LNCAP (cell line): Measurements from ENCODE around the gene IGSF11.

Source experiments
- TF ChIP-seq, protein P1 (sequence below): fragments of 450-650 bp; IDR thresholded peaks from 2 replicates; pipeline ENCODE4 v1.5.1; 2017; ENCODE audit warnings: mild to moderate bottlenecking

IGSF11 gene

GRCh38 chr3:118960876-118961450 lies 73.7 kb downstream of the IGSF11 start:
- TF ChIP-seq, protein P1, sequence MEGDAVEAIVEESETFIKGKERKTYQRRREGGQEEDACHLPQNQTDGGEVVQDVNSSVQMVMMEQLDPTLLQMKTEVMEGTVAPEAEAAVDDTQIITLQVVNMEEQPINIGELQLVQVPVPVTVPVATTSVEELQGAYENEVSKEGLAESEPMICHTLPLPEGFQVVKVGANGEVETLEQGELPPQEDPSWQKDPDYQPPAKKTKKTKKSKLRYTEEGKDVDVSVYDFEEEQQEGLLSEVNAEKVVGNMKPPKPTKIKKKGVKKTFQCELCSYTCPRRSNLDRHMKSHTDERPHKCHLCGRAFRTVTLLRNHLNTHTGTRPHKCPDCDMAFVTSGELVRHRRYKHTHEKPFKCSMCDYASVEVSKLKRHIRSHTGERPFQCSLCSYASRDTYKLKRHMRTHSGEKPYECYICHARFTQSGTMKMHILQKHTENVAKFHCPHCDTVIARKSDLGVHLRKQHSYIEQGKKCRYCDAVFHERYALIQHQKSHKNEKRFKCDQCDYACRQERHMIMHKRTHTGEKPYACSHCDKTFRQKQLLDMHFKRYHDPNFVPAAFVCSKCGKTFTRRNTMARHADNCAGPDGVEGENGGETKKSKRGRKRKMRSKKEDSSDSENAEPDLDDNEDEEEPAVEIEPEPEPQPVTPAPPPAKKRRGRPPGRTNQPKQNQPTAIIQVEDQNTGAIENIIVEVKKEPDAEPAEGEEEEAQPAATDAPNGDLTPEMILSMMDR: no peak

GRCh38 chr3:118955914-118956556 lies 78.6 kb downstream of the IGSF11 start:
- TF ChIP-seq, protein P1: no peak

DNA sequence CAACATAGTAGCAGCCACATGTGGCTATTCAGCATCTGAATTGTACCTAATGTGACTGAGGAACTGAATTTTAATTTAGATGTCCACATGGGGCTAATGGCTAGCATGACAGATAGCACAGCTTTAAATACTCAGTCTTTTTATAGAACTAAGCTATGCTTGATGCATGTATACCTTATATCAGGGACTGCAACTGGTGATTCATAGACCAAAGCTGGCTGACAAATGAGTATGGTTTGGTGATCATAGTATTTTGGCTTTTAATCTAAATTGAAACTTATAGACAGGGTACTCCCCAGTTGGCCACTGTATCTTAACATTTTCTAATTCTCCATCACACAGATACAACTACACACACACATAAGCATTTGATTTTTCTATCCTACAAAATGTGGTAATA lies 83.6 kb downstream of the IGSF11 start:
- TF ChIP-seq, protein P1: no peak

- TF ChIP-seq, protein P1: no peak
These were observed 85.4 kb downstream of the IGSF11 start for GRCh38 chr3:118949113-118949760.

DNA sequence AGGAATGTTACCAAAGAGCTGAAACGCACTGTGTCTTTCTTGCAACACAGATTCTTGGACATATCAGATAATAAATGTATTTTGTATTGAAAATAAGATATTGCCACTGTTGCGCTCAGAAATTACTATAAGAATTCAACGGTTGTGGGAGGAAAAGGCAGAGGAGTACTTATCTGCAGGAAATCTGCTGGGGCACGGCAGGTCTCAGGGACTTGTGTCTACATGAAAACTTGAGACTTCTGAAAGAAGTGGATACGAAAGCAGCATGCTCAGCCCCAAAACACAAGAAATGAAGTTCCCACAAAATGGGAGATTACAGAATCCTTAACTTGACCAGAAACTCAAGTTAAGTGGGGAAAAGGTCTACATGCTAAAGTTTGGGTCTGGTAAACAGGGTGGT lies 86.5 kb downstream of the IGSF11 start:
- TF ChIP-seq, protein P1: no peak

GRCh38 chr3:118946449-118946848 lies 88.2 kb downstream of the IGSF11 start:
- TF ChIP-seq, protein P1: no peak

- TF ChIP-seq, protein P1: no peak
These were observed 88.8 kb downstream of the IGSF11 start for GRCh38 chr3:118945834-118946233.
